Stimulated activated CD8-positive, alpha-beta memory T cell treated with anti-CD3 and anti-CD28 coated beads, Interleukin-12 subunit alpha, Interleukin-12 subunit beta, amount 100 ng/mL, for 4 hours (primary cell): Measurements from ENCODE around the gene GREB1.

ENCODE experiments used
- DNase-seq: peaks from one replicate; pipeline ENCODE4 v3.0.0-alpha.2; 2020; ENCODE audit warnings: low read depth

Gene GREB1

GRCh38 chr2:11512431-11512830 lies 21.4 kb upstream of the GREB1 start:
- DNase-seq: no peak

GRCh38 chr2:11513319-11513718 lies 20.5 kb upstream of the GREB1 start:
- DNase-seq: no peak

GRCh38 chr2:11514081-11514730 lies 19.6 kb upstream of the GREB1 start:
- no peak for DNase-seq

GRCh38 chr2:11514904-11515303 lies 18.9 kb upstream of the GREB1 start:
- DNase-seq: no peak

GRCh38 chr2:11515490-11515981 lies 18.3 kb upstream of the GREB1 start:
- DNase-seq: no peak

GRCh38 chr2:11516984-11517648 lies 16.7 kb upstream of the GREB1 start:
- DNase-seq: no peak

- DNase-seq: no peak
These were observed 15.9 kb upstream of the GREB1 start for GRCh38 chr2:11517906-11518305.

GRCh38 chr2:11520092-11520693 lies 13.7 kb upstream of the GREB1 start:
- DNase-seq: no peak

GRCh38 chr2:11521775-11522174 lies 12.1 kb upstream of the GREB1 start:
- no peak for DNase-seq

- DNase-seq: no peak
These were observed 9.4 kb upstream of the GREB1 start for GRCh38 chr2:11524470-11524869.

- DNase-seq: no peak
These were observed 8.1 kb upstream of the GREB1 start for GRCh38 chr2:11525762-11526161.

- DNase-seq: no peak
These were observed 6.8 kb upstream of the GREB1 start for GRCh38 chr2:11527001-11527400.

- no peak for DNase-seq
These were observed 5.6 kb upstream of the GREB1 start for GRCh38 chr2:11528228-11528627.

- no peak for DNase-seq
These were observed 2.9 kb upstream of the GREB1 start for GRCh38 chr2:11530864-11531465.

GRCh38 chr2:11532416-11533055 lies 1.3 kb upstream of the GREB1 start:
- no peak for DNase-seq

- no peak for DNase-seq
These were observed 363 bp downstream of the GREB1 start for GRCh38 chr2:11534071-11534745.

- no peak for DNase-seq
These were observed 1.1 kb downstream of the GREB1 start for GRCh38 chr2:11534746-11535484.

- DNase-seq: no peak
These were observed 2.1 kb downstream of the GREB1 start for GRCh38 chr2:11535899-11536344.

GRCh38 chr2:11537951-11538350 lies 4.1 kb downstream of the GREB1 start:
- no peak for DNase-seq

- DNase-seq: no peak
These were observed 5.7 kb downstream of the GREB1 start for GRCh38 chr2:11539317-11540147.
